ENCODE measurements around the gene AGA.

Gene AGA

DNA sequence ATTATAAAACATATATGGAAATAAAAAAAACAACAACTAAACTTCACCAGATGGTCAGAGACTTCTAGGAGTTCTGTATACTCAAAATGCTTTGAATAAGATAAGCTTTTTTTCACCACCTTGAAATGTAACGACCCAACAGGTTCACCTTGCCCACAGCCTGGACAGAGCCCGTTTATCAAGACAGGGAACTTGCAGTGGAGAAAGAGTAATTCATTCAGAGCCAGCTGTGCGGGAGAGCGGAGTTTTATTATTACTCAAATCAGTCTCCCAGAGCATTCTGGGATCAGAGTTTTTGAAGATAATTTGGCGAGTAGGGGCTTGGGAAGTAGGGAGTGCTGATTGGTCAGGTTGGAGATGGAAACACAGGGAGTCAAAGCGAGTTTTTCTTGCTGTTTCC lies 38.5 kb downstream of the AGA start:
- Histone ChIP-seq H3K9me3 (ENCODE audit: low read length) (no peaks in the 10 kb centered on the region), H4K20me1 (ENCODE audit: insufficient read depth, low read length) (no peaks in the 10 kb centered on the region), H2AFZ (ENCODE audit: low read length) (no peak overlapping the region), H3F3A (ENCODE audit: insufficient read depth, low read length) (no peaks in the 10 kb centered on the region), H3K4me2 (ENCODE audit: low read length) (no peak overlapping the region), H3K27ac (ENCODE audit: low read depth, low read length, poor library complexity, severe bottlenecking) (no peak overlapping the region), H3K27me3 (ENCODE audit: insufficient read depth, low read length) (no peaks in the 10 kb centered on the region), H3K9me2 (ENCODE audit: low read depth, low read length) (no peaks in the 10 kb centered on the region), H3K79me2 (ENCODE audit: insufficient read depth, low read length) (no peaks in the 10 kb centered on the region), H3K9ac (ENCODE audit: low read length) (no peak overlapping the region), H3K4me3 (ENCODE audit: low read depth, low read length, poor library complexity, severe bottlenecking) (no peak overlapping the region), H3K36me3 (ENCODE audit: insufficient read depth, low read length) (no peaks in the 10 kb centered on the region), H3K4me1 (ENCODE audit: insufficient read depth, low read length, severe bottlenecking) (no peaks in the 10 kb centered on the region)
- TF ChIP-seq EZH2 (IDR thresholded peaks at IDR 0.05; ENCODE audit: borderline replicate concordance, low read length) = no peak
- TF ChIP-seq, protein P1, sequence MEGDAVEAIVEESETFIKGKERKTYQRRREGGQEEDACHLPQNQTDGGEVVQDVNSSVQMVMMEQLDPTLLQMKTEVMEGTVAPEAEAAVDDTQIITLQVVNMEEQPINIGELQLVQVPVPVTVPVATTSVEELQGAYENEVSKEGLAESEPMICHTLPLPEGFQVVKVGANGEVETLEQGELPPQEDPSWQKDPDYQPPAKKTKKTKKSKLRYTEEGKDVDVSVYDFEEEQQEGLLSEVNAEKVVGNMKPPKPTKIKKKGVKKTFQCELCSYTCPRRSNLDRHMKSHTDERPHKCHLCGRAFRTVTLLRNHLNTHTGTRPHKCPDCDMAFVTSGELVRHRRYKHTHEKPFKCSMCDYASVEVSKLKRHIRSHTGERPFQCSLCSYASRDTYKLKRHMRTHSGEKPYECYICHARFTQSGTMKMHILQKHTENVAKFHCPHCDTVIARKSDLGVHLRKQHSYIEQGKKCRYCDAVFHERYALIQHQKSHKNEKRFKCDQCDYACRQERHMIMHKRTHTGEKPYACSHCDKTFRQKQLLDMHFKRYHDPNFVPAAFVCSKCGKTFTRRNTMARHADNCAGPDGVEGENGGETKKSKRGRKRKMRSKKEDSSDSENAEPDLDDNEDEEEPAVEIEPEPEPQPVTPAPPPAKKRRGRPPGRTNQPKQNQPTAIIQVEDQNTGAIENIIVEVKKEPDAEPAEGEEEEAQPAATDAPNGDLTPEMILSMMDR (IDR thresholded peaks at IDR 0.05; ENCODE audit: low read length) = no peak

DNA sequence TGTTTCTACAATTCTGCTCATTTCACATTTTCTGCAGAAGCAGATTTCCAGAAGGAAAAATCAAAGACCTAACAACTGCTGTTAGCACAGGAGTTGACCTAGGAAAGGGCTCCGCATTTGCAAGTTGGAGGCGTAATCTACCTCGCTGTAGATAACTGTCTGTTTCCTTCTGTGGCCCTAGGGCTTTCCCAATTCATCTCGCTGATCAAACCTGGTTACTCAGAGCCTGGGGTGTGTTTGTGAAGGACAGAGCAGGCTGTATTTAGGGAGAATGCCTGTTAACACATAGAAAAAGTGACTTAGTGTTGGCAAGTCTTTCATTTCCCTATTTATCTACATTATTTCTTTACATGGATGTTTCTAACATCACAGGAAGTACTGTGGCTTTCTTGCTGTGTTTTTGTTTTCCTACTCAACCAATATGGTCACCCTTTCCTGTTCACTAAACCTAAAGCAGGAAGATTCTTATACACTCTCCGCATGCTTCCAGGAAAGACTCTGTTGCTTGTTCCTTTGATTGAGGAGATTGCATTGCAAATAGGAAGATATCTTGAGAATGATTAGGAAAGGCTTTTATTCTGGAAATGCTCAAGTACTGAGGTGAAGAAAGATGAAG lies 40.5 kb downstream of the AGA start:
- Histone ChIP-seq H3K4me1 (ENCODE audit: insufficient read depth, low read length, severe bottlenecking) (no peaks in the 10 kb centered on the region), H3K9ac (ENCODE audit: low read length) (no peak overlapping the region), H3F3A (ENCODE audit: insufficient read depth, low read length) (no peaks in the 10 kb centered on the region), H3K4me2 (ENCODE audit: low read length) (no peak overlapping the region), H3K79me2 (ENCODE audit: insufficient read depth, low read length) (no peaks in the 10 kb centered on the region), H3K9me3 (ENCODE audit: low read length) (no peaks in the 10 kb centered on the region), H3K9me2 (ENCODE audit: low read depth, low read length) (no peaks in the 10 kb centered on the region), H4K20me1 (ENCODE audit: insufficient read depth, low read length) (no peaks in the 10 kb centered on the region), H3K4me3 (ENCODE audit: low read depth, low read length, poor library complexity, severe bottlenecking) (no peak overlapping the region), H3K27me3 (ENCODE audit: insufficient read depth, low read length) (no peaks in the 10 kb centered on the region), H3K27ac (ENCODE audit: low read depth, low read length, poor library complexity, severe bottlenecking) (no peak overlapping the region), H2AFZ (ENCODE audit: low read length) (no peak overlapping the region), H3K36me3 (ENCODE audit: insufficient read depth, low read length) (no peaks in the 10 kb centered on the region)
- TF ChIP-seq, protein P1 (IDR thresholded peaks at IDR 0.05; ENCODE audit: low read length) = no peak
- no peak for TF ChIP-seq EZH2 (IDR thresholded peaks at IDR 0.05; ENCODE audit: borderline replicate concordance, low read length)

DNA sequence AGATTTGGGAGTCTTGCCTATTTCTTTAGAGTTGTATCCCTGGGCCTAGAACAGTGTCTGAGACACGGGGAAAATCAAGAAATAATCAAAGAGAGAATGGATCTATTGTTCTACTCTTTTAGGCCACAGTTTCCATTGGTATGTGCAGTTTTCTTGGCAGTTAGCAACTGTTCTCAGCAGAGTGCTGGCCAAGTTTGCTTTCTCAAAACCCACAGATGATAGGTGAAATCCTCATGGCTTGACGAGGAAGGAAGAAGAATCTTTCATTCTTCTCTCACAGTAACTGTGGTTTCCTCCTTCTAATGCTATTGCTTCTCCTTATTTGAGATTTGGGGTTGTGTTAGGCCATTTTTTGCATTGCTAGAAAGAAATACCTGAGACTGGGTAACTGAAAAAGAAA lies 42.2 kb downstream of the AGA start:
- Histone ChIP-seq H3K9me2 (ENCODE audit: low read depth, low read length) (no peaks in the 10 kb centered on the region), H3K27me3 (ENCODE audit: insufficient read depth, low read length) (no peaks in the 10 kb centered on the region), H3K9ac (ENCODE audit: low read length) (no peak overlapping the region), H3K9me3 (ENCODE audit: low read length) (no peaks in the 10 kb centered on the region), H3K4me2 (ENCODE audit: low read length) (no peak overlapping the region), H3K4me1 (ENCODE audit: insufficient read depth, low read length, severe bottlenecking) (no peaks in the 10 kb centered on the region), H4K20me1 (ENCODE audit: insufficient read depth, low read length) (no peaks in the 10 kb centered on the region), H2AFZ (ENCODE audit: low read length) (no peak overlapping the region), H3K79me2 (ENCODE audit: insufficient read depth, low read length) (no peaks in the 10 kb centered on the region), H3K27ac (ENCODE audit: low read depth, low read length, poor library complexity, severe bottlenecking) (no peak overlapping the region), H3K4me3 (ENCODE audit: low read depth, low read length, poor library complexity, severe bottlenecking) (no peak overlapping the region), H3K36me3 (ENCODE audit: insufficient read depth, low read length) (no peaks in the 10 kb centered on the region), H3F3A (ENCODE audit: insufficient read depth, low read length) (no peaks in the 10 kb centered on the region)
- TF ChIP-seq EZH2 (IDR thresholded peaks at IDR 0.05; ENCODE audit: borderline replicate concordance, low read length) = no peak
- TF ChIP-seq, protein P1 (IDR thresholded peaks at IDR 0.05; ENCODE audit: low read length) = no peak
